RWPE2 (cell line): Measurements from ENCODE around the gene ZNF804B.

ENCODE experiments used
- ATAC-seq: fragments of 200-7000 bp; cut with Tn5 transposase; 3 replicates; pipeline ENCODE4 v1.9.1; 2021; ENCODE audit warnings: low read depth
- DNase-seq: peaks from one replicate; pipeline ENCODE4 v3.0.0-alpha.2; 2020; ENCODE audit warnings: low spot score
- H3K27ac ChIP-seq: fragments of 450-650 bp; 2 replicates; pipeline ENCODE4 v1.5.1; 2017; ENCODE audit warnings: mild to moderate bottlenecking; ENCODE audit not compliant: poor library complexity, severe bottlenecking
- H3K27me3 ChIP-seq: fragments of 250-450 bp; sonication (Bioruptor Pico); 2 replicates; pipeline ENCODE4 v1.5.1; 2021; ENCODE audit warnings: mild to moderate bottlenecking, moderate library complexity; ENCODE audit not compliant: insufficient read depth, poor library complexity, severe bottlenecking
- H3K36me3 ChIP-seq: fragments of 250-450 bp; sonication (Bioruptor Pico); 2 replicates; pipeline ENCODE4 v1.5.1; 2020; ENCODE audit warnings: low read depth, mild to moderate bottlenecking, moderate library complexity
- H3K4me1 ChIP-seq: fragments of 250-450 bp; sonication (Bioruptor Pico); 2 replicates; pipeline ENCODE4 v1.5.1; 2021; ENCODE audit warnings: mild to moderate bottlenecking, moderate library complexity; ENCODE audit not compliant: insufficient read depth, poor library complexity, severe bottlenecking
- H3K4me3 ChIP-seq: fragments of 250-450 bp; sonication (Bioruptor Pico); 2 replicates; pipeline ENCODE4 v1.5.1; 2021; ENCODE audit warnings: mild to moderate bottlenecking, moderate library complexity; ENCODE audit not compliant: severe bottlenecking
- H3K9me3 ChIP-seq: fragments of 250-450 bp; sonication (Bioruptor Pico); 2 replicates; pipeline ENCODE4 v1.5.1; 2021; ENCODE audit warnings: mild to moderate bottlenecking, moderate library complexity; ENCODE audit not compliant: severe bottlenecking
- TF ChIP-seq, protein P1 (sequence below): fragments of 450-650 bp; IDR thresholded peaks from one replicate; pipeline ENCODE4 v1.5.1; 2017; ENCODE audit warnings: mild to moderate bottlenecking, moderate library complexity; ENCODE audit not compliant: poor library complexity, severe bottlenecking

Gene ZNF804B

GRCh38 chr7:89385411-89385810 lies 625.9 kb downstream of the ZNF804B start:
- no peak for DNase-seq
- H3K27me3 ChIP-seq = no peaks in the 10 kb centered on the region
- no peak overlapping the region for H3K27ac ChIP-seq
- TF ChIP-seq, protein P1, sequence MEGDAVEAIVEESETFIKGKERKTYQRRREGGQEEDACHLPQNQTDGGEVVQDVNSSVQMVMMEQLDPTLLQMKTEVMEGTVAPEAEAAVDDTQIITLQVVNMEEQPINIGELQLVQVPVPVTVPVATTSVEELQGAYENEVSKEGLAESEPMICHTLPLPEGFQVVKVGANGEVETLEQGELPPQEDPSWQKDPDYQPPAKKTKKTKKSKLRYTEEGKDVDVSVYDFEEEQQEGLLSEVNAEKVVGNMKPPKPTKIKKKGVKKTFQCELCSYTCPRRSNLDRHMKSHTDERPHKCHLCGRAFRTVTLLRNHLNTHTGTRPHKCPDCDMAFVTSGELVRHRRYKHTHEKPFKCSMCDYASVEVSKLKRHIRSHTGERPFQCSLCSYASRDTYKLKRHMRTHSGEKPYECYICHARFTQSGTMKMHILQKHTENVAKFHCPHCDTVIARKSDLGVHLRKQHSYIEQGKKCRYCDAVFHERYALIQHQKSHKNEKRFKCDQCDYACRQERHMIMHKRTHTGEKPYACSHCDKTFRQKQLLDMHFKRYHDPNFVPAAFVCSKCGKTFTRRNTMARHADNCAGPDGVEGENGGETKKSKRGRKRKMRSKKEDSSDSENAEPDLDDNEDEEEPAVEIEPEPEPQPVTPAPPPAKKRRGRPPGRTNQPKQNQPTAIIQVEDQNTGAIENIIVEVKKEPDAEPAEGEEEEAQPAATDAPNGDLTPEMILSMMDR = no peak
- H3K4me1 ChIP-seq = no peaks in the 10 kb centered on the region
- no peak overlapping the region for H3K4me3 ChIP-seq
- no peaks in the 10 kb centered on the region for H3K9me3 ChIP-seq
- ATAC-seq = no peak
- no peaks in the 10 kb centered on the region for H3K36me3 ChIP-seq
